Measurements from ENCODE around the gene NEMP2. TPM values are rescaled to one million over a fixed set of nuclear protein-coding genes. Genes with fewer than 3 reads are reported as not detected.
A peak's percentile ranks its signal among the peaks of the same experiment; 100 is the strongest.

NEMP2 gene
- total and polyA plus RNA-seq, 2 of the 4 experiments (the other 2 are of a cell fraction) = 1.1 to 1.3 TPM

DNA sequence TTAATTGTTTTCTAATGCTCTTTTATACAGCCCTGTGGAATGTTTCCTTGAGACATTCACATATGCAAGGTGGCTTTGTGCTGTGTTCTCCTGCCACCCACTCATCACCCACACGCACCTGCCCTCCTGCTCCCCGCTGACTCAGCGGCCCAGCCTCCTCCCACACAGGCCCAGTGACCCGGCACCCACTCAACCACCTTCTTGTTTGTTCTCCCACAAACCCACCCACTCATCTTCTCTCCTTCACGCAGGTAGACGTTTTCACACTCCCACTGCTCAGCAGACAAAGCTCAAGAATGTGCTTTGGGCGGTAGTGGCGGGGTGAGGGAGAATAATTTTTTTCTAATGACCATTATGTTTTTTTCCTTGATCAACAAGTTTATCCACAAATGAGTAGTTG, 28.6 kb upstream of the NEMP2 start:
- Histone ChIP-seq H3K14ac (replicated peaks; ENCODE audit: low read depth, low read length) (no peak overlapping the region), H3K9me1 (ENCODE audit: insufficient read depth, low read length) (no peaks in the 10 kb centered on the region), H3K27me3 (ENCODE audit: control insufficient read depth, insufficient read depth, low read length) (peaks cover 3% of the 10 kb centered on the region; the same call in 1 of the 2 replicates), H3K9ac (ENCODE audit: low read depth, low read length) (no peak overlapping the region), H3K4me2 (ENCODE audit: low read depth, low read length) (no peak overlapping the region), H4K91ac (ENCODE audit: insufficient read depth, low read depth, low read length) (no peak overlapping the region), H2AK5ac (ENCODE audit: low read depth, low read length) (no peak overlapping the region), H3K4me3 (ENCODE audit: insufficient read depth, low read depth, low read length) (no peak overlapping the region), H2BK15ac (ENCODE audit: low read depth, low read length) (no peak overlapping the region), H2AFZ (replicated peaks; ENCODE audit: low read length, poor library complexity) (peak overlapping the region; percentile 23), H3K36me3 (ENCODE audit: control insufficient read depth, insufficient read depth, low read length) (no peaks in the 10 kb centered on the region), H2BK120ac (ENCODE audit: low read depth, low read length) (no peak overlapping the region), H3K27ac (ENCODE audit: insufficient read depth, low read length) (no peak overlapping the region), H3K56ac (ENCODE audit: extremely low read depth, insufficient read depth, low read length) (no peak overlapping the region), H4K20me1 (ENCODE audit: insufficient read depth, low read length) (no peaks in the 10 kb centered on the region), H2BK5ac (ENCODE audit: low read depth, low read length, poor library complexity, severe bottlenecking) (no peak overlapping the region), H3K23ac (ENCODE audit: low read depth, low read length) (no peak overlapping the region), H4K8ac (ENCODE audit: low read depth in 2 of 2, low read length in 2 of 2) (no peak overlapping the region), H3K4ac (ENCODE audit: low read depth, low read length) (no peak overlapping the region), H3K18ac (ENCODE audit: low read depth, low read length) (no peak overlapping the region), H3K4me1 (ENCODE audit: control insufficient read depth, insufficient read depth, low read length) (no peaks in the 10 kb centered on the region), H3K79me1 (ENCODE audit: low read depth in 1 of 2, low read length in 2 of 2) (no peaks in the 10 kb centered on the region), H3K9me3 (ENCODE audit: control insufficient read depth, insufficient read depth, low read length) (peaks cover 5% of the 10 kb centered on the region; the same call in 1 of the 2 replicates), H2AK9ac (replicated peaks; ENCODE audit: low read depth, low read length, poor library complexity) (no peak overlapping the region), H4K5ac (ENCODE audit: low read depth, low read length) (no peak overlapping the region), H2BK20ac (ENCODE audit: low read depth, low read length) (no peak overlapping the region)
- BruUV-seq (replicated peaks) = no TSS peak
- ATAC-seq (ENCODE audit: low read depth) (no peak), DNase-seq (no peak)
- TF ChIP-seq, protein P1, sequence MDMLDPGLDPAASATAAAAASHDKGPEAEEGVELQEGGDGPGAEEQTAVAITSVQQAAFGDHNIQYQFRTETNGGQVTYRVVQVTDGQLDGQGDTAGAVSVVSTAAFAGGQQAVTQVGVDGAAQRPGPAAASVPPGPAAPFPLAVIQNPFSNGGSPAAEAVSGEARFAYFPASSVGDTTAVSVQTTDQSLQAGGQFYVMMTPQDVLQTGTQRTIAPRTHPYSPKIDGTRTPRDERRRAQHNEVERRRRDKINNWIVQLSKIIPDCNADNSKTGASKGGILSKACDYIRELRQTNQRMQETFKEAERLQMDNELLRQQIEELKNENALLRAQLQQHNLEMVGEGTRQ (IDR thresholded peaks at IDR 0.05; ENCODE audit: low read depth, low read length) = no peak
- TF ChIP-seq NFE2L2 (IDR thresholded peaks at IDR 0.05; ENCODE audit: low read depth, low read length) (no peak), FOS (IDR thresholded peaks at IDR 0.05; ENCODE audit: low read depth, low read length) (no peak), POLR2A (IDR thresholded peaks at IDR 0.05; ENCODE audit: low read depth, low read length) (no peak), RCOR1 (IDR thresholded peaks at IDR 0.05; ENCODE audit: insufficient replicate concordance, low read length) (no peak), MAZ (IDR thresholded peaks at IDR 0.05; ENCODE audit: borderline replicate concordance, low read depth, low read length) (no peak), MAFK (IDR thresholded peaks at IDR 0.05; ENCODE audit: low read depth, low read length) (no peak), BHLHE40 (IDR thresholded peaks at IDR 0.05; ENCODE audit: low read depth, low read length) (no peak), SMC3 (IDR thresholded peaks at IDR 0.05; ENCODE audit: low read depth, low read length) (no peak)
- TF ChIP-seq, protein P2, sequence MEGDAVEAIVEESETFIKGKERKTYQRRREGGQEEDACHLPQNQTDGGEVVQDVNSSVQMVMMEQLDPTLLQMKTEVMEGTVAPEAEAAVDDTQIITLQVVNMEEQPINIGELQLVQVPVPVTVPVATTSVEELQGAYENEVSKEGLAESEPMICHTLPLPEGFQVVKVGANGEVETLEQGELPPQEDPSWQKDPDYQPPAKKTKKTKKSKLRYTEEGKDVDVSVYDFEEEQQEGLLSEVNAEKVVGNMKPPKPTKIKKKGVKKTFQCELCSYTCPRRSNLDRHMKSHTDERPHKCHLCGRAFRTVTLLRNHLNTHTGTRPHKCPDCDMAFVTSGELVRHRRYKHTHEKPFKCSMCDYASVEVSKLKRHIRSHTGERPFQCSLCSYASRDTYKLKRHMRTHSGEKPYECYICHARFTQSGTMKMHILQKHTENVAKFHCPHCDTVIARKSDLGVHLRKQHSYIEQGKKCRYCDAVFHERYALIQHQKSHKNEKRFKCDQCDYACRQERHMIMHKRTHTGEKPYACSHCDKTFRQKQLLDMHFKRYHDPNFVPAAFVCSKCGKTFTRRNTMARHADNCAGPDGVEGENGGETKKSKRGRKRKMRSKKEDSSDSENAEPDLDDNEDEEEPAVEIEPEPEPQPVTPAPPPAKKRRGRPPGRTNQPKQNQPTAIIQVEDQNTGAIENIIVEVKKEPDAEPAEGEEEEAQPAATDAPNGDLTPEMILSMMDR (conservative IDR thresholded peaks at IDR 0.05; ENCODE audit: low read depth, low read length) = no peak
- in situ Hi-C loops (cut with MboI; ENCODE audit: low sequenced_read_pairs) = no loop called here
- dilution Hi-C loops (cut with HindIII; ENCODE audit: low sequenced_read_pairs, unreplicated experiment) = no loop called here
- WGBS, 2 experiments (ENCODE audit: extremely low coverage in 2 of 2, insufficient read length in 1 of 2) = no CpG with 5 or more reads among the region's 8 CpGs
- ChIA-PET POLR2A (ENCODE audit: unreplicated experiment) (no interaction called here), CTCF (no interaction called here)
- intact Hi-C loops (cut with micrococcal nuclease) = no loop called here
